Right renal pelvis (tissue), 4 donors: Measurements from ENCODE around the gene TPD52L2. TPM values are rescaled to one million over a fixed set of nuclear protein-coding genes. Genes with fewer than 3 reads are reported as not detected.

Source experiments
- DNase-seq, 4 donors: peaks; one replicate each; pipeline ENCODE4 v3.0.0-alpha.2; 2013; ENCODE audit warnings: low read depth in 4 of 4, low spot score in 3 of 4, missing footprints in 1 of 4
- polyA plus RNA-seq, 4 donors: library from polyadenylated mRNA; unstranded; fragments of 120-200 nt; gene quantifications; one replicate each; pipeline ENCODE4 v1.2.1, GENCODE V29; 2013; ENCODE audit not compliant: insufficient read length in 4 of 4

TPD52L2 gene
- 10 to 100 TPM; 84.8 to 91.5 (median 87.1) TPM for polyA plus RNA-seq

DNA sequence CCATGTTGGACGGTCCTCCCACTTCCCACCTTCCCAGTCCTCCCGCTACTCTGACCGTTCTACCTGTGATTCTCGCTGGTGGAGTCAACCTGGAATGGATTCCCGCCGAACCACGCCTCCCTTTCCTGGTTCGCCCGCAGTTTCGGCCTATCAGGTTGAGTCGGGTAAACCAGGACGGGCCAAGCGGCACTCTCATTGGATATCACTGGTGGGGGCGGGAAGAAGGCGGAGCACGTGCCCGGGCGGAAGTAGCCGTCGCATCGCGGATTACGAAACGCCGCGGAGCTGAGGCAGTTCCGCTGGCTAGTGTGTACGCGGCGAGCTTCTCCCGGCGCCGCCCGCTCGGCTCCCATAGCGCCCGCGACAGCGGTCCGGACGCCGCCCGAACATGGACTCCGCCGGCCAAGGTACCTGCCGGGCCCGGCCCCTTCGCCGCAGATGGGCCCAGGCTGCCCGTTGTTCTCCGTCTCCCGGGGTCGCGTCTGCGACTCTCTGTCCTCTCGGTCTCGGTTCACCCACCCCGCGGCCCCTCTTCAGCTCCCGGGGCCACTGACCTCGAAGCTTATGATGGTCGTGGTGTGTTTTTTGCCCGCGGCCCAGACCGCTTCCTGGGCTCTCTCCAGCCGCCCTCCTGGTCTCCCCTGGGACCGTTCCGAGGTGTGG lies at the start of gene TPD52L2:
Gene TPD52L2 (plus strand): TSS at position 293 of the 663 bp plus-strand sequence. CDS start 96 bp downstream, at position 389.
- peak; percentile 89 to 99 (median 97) for DNase-seq

DNA sequence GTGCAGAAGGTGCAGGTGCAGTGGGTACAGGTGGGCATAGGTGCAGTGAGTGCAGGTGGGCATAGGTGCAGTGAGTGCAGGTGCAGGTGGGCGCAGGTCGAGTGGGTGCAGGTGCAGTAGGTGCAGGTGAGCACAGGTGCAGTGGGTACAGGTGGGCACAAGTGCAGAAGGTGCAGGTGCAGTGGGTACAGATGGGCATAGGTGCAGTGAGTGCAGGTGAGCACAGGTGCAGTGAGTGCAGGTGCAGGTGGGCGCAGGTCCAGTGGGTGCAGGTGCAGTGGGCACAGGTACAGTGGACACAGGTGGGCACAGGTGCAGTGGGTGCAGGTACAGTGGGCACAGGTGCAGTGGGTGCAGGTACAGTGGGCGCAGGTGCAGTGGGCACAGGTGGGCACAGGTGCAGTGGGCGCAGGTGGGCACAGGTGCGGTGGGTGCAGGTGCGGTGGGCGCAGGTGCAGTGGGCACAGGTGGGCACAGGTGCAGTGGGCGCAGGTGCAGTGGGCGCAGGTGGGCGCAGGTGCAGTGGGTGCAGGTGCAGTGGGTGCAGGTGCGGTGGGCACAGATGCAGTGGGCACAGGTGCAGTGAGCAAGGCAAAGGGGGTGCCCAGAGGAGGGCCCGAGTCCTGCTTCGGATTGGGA lies 49.3 kb upstream of the TPD52L2 start:
- DNase-seq, result no peak

DNA sequence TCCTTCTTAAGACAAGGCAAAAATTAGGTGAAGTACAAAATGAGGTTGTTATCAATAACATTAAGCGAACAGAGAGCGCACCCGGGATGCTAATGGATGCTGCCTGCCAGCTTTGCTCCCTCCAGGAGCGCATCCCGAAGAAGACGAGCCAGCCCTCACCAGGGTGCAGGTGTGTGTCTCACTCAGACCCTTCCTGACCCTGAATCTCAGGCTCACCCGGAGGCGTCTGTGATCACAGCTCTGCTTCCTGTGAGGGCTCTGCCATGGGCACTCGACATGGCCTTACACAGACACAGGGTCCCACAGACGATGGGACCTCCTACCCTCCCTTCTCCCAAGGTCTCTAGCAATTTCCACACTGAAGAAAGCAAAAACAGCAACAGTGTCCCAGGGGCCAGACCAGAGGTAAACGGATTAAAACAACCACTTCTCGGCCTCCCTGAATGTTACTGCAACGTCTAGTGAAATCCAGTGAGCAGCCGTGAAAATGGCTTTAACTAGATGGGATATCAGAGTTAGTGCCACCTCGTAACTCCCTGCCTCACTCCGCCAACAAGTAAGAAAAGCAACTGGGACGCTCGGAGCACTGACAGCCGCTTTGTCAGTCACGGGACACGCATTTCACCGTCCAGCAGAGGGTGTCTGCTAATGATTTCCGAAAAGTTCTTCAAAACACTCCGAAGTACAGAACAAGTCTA lies 45.7 kb upstream of the TPD52L2 start:
- DNase-seq, result no peak

DNA sequence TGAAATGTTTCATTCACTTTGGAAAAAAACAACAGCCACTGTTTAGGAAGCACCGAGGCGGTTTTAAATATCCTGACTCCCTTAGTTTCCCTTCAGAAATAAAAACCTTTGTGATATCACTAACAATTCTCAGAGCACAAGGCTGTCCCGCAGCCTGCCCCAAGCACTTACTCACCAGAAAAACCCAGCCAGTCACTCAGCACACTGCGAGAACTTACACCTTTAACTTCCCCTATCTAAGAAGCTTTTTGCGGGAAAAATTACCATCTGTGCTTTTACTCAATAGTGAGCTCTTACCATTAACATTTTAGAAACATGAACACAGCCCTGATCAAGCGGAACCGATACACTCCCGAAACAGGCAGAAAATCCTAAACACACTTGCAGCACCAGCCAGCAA lies 43.3 kb upstream of the TPD52L2 start:
- DNase-seq, result no peak

DNA sequence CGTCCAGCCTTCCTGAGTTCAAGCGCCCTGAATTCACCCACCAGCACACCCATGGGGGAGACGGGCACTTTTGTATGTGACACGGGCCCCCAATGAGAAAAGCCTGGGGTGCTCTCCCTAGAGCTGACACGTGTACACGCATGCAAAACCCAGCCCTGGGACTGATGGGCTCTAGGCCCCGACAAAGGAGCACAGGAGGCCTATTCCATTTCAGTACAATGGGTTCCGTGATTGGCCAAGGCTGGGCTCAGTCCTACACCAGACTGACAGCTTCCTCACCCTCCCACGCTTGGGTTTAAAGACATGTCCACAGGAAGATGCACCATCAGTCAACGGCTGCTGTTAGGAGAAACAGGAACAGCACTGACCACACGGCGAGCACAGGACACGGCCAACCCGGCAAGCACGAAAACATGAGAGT lies 42.8 kb upstream of the TPD52L2 start:
- DNase-seq, result no peak

DNA sequence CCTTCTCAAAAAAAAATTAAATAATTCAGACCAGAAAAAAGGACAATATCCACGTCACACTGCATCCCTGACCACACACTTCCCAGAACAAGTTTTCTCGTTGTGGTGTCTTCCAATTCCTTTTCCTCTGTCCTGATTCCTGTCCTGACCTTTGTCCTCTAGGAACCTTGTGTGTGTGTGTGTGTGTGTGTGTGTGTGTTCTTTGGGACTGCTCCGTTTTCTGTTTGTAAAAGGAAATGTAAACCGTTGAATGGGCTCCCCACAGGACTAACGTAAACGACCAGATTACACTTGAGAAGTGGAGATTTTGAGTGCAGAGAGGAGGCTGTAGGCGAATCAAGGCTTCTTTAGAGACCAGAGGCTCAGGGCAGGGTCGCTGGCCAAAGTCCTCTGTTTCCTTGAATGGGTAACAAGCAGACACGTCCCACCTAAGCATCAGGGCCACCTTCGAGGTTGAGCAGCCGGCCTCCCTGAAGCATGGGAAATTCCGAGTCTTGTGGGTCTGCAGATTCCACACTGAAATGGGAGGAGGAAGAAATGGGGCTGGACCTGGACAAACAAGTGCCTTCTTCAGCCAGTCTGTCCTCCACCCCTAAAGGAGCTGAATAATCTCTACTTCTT lies 41.3 kb upstream of the TPD52L2 start:
- DNase-seq, result no peak

DNA sequence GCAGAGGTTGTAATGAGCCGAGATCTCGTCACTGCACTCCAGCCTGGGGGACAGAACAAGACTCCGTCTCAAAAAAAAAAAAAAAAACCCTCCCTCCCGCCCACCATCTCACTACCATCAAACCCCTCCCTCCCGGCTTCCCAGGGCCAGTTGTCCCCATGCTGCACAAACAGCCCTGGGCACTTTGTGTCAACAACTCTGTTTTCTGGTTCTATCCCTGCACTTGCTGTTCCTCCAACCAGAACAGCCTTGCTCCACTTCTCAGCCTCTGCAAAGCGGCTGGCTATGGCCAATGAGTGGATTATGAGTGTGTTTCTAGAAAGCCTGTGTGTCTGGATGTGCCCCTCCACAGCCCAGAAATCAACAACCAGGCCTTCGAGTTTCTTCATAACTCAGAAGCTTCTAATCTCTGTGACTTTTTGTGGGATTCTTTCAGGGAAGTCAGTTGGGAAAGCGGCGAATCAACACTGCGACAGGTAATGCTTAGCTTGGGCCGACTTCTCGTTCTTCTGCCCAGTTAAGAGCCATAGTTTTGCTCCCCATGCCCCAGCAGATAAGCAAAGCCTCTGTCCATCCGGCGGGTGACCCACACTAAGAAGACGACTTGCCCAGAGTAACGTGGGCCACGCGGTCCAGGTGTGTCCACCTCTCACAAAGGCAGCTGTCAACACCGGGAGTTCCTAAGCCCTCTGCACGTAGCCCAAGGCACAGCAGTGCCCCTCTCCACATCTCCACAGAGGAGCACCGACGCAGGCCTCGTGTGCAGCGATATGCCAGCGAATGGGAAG lies 39.5 kb upstream of the TPD52L2 start:
- no peak for DNase-seq

DNA sequence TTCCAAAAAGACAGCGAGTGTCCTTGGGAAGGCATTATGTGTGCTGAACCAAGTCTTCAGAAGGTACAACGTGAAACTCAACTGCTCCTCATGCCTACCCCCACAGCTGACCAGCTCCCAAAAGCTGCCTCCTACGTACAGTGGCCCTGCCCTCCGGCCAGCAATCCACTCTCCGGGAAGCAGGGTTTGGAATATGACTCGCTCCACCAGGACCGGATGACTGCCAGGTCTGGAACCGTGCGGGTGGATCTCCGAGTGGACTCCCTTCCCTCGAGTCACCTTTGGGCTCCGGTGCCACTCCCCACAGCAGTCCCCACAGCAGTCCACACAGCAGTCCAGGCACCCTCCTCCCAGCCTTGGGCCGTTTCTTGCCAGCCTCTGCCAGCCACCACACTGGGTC lies 38.3 kb upstream of the TPD52L2 start:
- no peak for DNase-seq

DNA sequence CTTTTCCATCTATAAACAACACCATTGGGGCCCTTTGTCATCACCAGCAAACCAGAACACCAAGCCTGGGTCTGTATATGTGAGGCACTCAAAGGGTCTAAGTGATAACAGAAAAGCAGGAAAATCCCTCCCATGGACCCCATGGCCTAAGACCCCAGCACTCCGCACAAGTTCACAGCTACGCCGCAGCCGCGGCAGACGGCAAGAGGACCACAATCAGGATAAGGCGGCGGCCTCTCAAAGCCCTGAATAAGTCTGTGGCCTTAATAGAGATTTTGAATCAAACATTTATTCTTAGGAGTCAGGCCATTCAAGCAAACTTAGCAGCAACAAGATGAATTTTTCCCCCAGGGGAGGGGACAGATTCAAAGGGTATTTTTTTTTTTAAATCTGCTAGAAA lies 36.9 kb upstream of the TPD52L2 start:
- DNase-seq, result no peak

DNA sequence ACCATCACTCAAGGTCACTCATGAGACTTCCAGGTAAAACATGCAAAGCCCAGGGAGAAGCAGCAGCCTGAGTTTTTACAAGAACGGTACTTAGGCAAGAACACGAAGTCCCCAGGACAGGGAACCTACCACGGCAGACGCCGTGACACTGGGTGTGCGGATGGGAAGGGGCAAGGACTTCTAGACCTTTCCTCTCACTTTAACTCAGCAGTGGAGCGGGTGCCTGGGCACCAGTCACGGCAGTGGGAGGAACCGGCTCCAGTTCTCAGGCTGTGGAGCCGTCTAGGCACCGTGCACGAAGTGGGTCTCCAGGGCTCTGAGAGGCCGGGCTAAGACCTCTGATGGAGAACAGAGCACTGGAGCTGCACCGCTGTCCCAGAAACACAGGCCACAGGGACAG lies 36.5 kb upstream of the TPD52L2 start:
- DNase-seq, result no peak

DNA sequence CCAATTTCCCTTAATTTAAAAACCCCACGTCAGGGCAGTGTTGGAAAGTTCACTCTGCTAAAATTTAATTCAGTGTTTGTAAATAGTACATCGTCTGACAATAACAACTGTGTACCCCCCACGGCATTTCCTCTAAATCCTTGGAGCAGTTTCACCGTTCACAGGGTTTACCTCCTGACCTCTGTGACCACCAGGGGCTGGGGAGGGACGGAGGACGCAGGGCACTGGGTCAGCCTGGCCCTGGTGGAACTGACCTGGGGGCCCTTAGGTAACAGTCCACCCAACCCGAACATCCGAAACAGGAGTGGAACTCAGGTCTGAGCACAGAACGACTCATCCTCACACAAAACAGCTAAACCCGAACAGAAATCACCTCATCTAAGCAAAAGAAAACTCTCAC lies 36.1 kb upstream of the TPD52L2 start:
- DNase-seq, result no peak

DNA sequence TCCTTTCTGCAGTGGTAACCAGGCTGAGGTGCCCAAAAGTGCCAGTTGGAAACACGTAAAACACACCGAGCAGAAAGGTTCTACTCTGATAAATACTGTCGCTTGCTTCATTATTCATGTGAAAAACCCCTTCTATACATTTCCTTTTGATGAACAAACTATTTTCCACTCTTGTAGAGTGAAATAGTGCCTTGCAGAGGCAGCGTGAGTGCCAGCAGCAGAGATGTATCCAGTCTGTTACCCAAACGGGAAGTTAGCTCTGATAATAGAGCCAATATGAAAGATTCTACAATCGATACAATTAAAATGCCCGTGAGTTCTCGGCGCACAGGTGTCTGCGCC lies 35.5 kb upstream of the TPD52L2 start:
- no peak for DNase-seq

DNA sequence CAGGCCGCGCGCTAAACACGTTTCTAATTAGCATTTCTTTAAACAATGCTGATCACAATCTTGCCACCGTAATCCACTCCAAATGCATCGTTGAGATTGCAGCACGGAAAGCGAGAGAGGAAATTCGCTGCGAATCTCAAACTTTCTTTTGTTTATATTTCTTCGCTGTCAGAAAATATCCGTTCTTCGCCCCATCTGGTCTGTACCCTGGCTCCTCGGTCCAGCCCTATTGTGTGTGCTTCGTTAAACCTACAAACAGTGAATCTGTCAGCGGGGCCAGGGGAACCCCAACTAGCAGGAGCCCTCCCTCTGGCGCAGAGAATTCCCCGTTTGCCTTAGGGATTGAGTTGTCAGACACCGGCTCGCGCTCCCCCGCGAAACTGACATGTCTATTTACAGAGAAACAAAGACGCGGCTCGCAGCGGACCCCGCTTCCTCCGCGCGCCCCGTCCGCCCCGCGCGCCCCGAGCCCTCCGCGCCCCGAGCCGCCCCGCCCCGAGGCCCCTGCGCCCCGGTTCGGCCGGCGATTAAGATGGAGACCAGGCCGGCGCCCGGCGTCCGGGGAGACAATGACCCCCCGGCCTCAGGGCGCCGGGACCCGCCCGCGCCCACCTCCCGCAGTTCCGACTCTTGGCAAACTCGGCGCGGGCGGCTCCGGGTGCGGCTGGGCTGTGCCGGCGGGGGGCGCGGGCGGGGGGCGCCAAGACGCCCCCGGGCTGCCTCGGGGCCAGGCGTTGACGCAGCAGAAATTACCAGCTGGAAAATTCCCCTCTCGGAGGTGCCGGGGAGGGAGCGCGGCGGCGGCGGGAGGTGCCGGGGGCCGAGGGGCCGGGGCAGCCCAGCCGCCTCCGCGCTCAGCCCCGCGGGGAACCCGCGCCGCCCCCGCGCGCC lies 34.9 kb upstream of the TPD52L2 start:
- no peak for DNase-seq

DNA sequence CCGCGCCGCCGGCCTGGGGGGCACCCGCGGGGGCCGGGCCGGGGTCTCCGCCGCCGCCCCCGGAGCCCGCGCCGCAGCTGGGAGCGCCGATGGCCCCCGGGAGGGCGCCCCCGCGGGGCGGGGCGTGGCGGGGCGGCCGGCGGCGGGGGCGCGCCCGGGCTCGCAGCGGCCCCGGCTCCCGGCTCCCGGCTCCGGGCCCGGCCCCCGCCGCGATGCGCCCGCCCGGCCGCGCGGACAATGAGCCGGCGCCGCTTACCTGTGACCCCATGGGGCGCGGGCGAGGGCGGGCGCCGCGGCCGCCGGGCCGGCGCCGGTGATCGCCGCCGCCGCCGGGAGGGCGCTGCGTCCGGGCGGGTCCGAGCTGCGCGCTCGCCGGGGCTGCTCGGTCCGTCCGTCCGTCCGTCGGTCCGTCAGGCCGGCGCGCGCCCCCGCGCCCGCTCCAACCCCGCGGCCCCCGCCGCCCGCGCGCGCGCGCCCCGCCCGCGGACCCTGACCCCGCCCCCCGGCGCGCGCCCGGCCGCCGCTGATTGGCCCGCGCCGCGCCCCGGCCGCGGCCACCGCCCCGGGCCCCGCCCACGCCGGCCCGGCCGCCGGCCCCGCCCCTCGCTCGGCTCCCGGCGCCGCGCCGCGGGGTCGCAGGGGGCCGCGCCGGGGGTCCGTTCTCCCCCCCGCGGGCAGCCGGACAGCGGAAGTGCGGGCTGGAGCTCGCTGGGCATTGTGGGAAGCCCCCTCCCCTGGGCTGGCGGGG lies 34.1 kb upstream of the TPD52L2 start, which contains the start of gene ZBTB46:
Gene ZBTB46 (minus strand): TSS at position 424 of the 748 bp plus-strand sequence. CDS start 40,507 bp downstream, outside the sequence.
- DNase-seq, result no peak

DNA sequence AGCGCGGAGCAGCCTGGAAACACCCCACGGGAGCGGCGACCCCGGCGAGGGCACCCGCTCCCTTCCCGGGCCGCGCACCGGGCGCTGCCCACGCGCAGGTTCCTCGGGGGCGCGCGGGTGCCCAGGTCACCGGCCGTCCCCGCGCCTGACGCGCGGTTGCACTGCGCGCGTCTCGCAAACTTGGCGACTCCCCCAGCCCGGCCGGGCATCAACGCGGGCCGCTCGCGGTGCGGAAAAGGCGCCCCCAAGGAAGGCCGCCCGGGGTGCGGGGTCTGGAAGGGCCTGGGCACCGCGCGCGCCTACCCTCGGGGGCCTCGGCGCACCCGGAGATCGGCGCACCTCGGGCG lies 33.5 kb upstream of the TPD52L2 start:
- DNase-seq, result no peak

DNA sequence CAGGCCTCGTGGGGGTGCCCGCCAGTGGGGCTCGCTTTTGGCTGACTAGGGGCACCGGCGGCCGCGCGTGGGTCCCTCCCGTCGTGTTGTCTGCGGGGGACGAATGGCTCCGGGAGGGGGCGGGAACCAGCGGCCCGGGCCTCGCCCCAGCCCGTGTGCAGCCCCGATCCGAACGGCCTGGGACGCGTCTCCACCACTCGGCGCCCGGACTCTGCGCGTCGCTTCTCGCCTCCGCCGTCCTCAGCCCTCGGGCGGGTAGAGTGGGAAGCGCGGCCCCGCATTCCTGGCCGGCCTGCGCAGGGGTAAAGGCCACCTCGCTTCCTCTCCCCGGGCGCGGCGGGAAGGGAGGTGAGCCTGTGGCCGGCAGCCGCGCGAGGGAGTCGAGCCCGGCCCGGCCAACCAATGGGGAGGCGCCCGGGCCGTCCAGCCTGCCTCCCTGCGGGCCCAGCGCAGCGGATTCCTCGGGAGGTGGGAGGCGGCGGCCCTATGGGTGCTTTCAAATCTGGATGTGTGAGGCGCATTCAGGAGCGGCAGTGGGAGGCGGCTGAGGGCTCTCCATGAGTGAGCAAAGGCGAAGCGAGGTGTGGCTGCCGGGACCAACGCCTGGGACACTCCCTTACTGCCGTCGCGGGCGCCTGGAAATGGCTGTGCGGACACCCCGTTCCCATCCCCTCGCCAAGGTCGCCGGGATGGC lies 32.9 kb upstream of the TPD52L2 start:
- DNase-seq, result no peak

DNA sequence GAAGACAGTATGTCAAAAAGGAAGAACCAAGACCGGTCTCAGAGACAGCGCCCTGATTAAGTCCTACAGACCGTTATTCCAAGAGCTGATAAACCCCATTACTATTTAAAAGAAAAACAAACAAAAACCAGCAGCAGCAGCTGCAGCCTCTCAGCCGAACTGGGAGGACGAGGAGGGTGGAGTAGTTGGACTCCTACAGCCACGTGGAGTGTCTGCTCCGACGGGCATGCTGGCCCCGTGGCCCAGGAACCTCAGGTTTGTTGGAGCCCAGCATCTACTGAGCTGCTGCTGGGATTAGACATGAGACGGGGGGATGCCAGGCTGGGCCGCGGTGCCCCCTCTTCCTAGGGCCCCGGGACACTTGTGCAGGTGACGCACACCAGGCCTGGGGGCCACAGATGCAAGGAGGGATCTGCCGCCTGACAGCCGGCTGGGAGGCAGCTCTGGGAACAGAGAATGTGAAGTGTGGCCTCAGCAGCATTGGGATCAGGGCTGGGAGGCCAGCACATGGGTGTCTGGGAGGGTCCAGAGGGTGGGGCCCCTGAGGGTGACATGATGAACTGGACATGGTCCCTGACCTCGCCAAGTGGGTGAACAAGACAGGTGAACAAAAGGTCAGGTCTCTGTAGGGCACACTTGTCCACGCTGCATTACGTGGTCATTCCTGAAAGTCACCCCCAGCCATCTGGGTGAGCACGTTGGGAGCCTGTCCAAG lies 31.1 kb upstream of the TPD52L2 start:
- DNase-seq, result no peak

DNA sequence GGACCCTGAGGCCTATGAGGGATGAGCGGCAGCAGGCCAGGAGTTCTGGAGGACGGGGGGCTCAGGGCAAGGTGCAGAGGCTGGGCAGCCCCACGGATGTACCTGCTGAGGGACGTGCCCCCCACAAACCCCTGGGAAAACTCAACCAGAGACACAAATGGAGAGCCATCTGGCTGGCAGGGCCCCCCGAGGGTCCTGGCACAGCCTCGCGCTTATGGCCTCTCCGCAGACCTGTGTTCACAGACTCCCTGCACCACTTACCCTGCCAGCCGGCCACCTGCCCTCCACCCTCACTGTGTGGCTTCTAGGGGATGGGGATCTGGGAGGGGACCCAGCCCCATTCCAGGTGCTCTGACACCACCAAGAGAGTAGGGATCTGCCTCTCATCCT lies 30.6 kb upstream of the TPD52L2 start:
- no peak for DNase-seq
